GM19023 (cell line): ENCODE data around the gene SCN5A.

Source experiments
- ATAC-seq: cut with Tn5 transposase; IDR thresholded peaks from one replicate; pipeline ENCODE4 v1.9.1; 2021; ENCODE audit warnings: mild to moderate bottlenecking, moderate library complexity; ENCODE audit not compliant: unreplicated experiment

Gene SCN5A

DNA sequence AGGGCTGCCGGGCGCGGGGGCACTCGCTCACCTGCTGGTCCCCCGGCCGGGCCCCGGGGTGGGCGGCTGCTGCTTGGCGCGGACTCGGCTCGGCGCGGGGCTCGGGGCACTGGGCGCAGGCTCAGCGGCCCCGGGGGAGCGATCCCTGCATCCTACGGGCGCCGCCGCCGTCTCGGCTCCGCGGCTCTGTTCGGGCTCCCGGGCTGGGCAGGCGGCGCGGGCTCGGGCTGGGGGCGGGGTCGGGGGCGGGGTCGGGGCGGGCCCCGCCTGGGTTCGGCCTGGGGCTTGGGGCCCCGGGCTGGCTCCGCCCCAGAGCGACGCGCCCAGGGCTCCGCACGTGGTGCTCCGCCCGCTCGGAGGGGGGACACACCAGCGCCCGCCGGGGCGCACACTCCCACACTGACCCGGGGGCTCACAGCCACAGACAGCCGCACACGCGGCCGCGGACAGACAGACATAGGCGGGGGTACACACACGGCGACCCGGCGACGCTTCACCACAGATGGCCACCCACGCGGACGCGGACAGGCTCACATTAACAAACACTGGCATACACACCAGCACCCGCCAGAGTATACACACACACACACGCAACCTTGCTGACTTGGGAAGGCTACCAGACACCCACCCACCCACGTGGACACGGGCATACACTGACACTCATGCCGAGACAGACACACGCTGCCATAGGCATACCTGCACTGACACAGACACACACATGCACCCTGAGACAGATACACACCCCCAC, at the start of gene SCN5A:
Gene SCN5A (minus strand): TSS at position 188 of the 748 bp plus-strand sequence. CDS start 16,380 bp downstream, outside the sequence.
- peak; percentile 67 for ATAC-seq

GRCh38 chr3:38698760-38699159, 49.3 kb upstream of the SCN5A start:
- ATAC-seq = no peak

DNA sequence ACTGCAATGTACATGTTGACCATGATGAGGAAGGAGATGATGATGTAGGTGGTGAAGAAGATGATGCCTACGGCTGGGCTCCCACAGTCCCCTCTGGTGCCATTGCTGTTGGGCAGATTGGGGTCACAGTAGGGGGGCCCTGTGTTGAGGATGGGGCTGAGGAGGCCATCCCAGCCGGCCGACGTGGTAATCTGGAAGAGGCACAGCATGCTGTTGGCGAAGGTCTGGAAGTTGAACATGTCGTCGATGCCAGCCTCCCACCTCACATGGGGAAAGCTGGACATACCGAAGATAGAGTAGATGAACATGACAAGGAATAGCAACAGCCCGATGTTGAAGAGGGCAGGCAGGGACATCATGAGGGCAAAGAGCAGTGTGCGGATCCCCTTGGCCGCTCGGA, 48.6 kb upstream of the SCN5A start:
- ATAC-seq = no peak

DNA sequence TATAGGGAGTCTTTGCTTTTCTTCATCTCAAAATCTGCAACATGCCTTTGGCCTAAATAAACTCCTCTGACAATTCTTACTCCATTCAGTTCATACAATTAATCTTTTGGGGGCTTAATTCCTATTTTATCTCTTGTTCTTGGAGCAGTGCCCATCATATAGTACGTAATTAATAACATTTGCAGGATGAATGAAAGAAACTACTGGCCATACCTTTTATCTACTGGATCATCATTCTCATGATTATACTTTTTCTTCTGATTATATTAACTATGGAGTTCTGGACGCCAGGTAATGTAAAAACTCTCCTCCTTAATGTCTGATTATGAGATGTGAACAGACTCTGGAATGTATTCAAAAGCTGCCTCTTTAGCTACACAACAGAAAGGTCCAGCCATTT, 46.5 kb upstream of the SCN5A start:
- no peak for ATAC-seq

DNA sequence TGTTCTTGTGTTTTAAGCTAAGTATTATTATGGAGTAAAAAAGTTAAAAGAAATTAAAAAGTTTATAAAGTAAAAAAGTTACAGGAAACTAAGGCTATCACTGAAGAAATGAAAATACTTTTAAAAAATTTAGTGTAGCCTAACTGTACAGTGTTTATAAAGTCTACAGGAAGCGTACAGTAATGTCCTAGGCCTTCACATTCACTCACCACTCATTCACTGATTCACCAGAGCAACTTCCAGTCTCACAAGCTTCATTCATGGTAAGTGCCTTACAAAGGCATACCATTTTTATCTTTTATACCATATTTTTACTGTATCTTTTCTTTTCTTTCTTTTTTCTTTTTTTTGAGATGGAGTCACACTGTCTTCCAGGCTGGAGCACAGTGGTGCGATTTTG, 40.7 kb upstream of the SCN5A start:
- no peak for ATAC-seq

DNA sequence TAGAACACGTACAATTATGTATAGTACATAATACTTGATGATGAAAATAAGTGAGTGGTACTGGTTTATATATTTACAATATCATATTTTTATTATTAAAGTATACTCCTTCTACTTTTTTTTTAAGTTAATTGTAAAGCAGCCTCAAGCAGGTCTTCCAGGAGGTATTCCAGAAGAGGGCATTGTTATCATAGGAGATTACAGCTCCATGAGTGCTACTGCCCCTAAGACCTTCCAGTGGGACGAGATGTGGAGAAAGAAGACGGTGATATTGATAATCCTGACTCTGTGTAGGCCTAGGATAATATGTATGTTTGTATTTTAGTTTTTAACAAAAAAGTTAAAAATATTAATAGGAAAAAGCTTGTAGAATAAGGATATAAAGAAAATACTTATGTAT, 40.3 kb upstream of the SCN5A start:
- no peak for ATAC-seq

GRCh38 chr3:38689346-38689745, 39.9 kb upstream of the SCN5A start:
- no peak for ATAC-seq

GRCh38 chr3:38687321-38687720, 37.8 kb upstream of the SCN5A start:
- no peak for ATAC-seq

DNA sequence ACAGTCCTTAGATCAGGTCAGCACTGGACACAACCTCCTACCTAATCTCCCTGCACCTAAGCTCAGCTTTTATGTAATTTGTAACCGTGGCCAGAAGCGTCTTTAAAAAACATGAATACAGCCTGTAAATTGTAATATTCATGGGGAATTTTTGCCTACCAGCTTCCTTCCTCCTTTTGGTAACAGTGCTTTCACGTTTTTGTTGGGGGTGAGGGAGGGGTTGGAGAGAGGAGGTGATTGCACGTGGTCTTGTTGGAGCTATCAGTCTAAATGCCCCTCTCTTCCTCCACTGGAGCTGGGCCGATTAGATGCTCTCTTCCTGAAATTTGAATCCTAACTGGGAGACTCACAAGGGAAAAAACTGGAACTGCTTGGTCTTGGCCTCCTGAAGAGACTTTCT, 35.1 kb upstream of the SCN5A start:
- ATAC-seq = no peak

DNA sequence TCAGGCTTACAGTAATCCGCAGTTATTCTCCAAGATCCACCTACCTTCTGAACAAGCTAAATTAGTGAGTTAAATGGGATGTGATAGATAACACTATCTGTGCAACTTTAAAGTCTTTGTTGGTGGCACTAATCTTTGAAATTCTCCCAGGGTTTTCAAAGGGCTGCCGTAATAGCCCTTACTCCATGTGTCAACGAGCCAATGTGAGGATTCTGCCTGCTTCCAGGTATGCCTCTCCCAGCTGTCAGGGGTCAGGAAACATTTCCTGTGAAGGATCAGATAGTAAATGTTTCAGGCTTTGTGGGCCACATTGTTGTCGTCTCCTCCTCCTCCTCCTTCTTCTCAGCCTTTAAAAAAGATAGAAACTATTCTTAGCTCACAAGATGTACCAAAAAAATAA, 20.2 kb upstream of the SCN5A start:
- no peak for ATAC-seq

DNA sequence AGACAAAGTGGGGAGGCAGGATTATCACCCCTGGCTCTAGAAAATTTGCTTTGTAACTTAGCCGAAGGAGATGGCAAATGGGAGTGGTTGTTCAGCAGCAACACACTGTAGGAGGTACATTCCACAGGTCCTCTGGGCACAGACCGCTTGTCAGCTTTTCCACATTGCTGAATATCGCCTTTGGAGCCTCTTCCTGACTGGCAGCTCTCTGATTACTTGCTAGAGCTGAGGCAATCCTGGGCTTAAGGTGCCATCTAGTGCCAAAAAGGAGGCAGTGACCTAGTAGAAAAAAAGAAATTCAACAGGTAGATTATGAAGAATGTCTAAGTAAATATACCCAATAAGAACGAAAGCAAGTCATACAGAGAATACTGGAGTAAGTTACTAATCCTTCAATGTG, 13.1 kb upstream of the SCN5A start:
- no peak for ATAC-seq

DNA sequence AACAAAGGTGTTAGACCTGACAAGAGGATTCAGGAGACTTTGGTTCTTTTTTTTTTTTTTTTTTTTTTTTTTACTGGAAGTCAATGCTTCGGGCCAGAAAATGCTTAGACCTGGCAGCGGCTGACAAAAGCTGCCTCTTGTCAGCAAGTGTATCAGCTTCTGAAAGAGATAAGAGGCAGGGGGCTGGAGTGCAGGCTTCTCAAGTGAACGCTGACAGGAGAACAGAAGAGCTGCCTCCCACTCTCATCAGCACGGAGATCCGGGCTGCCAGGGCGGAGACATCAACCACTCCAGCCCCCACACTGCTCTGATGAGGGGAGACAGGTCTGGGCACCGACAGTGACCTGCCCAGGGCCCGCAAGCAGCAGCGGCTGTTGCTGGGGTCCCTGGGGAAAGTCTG, 9.4 kb upstream of the SCN5A start:
- no peak for ATAC-seq

- no peak for ATAC-seq
Measured at GRCh38 chr3:38657369-38657768, 7.9 kb upstream of the SCN5A start.

DNA sequence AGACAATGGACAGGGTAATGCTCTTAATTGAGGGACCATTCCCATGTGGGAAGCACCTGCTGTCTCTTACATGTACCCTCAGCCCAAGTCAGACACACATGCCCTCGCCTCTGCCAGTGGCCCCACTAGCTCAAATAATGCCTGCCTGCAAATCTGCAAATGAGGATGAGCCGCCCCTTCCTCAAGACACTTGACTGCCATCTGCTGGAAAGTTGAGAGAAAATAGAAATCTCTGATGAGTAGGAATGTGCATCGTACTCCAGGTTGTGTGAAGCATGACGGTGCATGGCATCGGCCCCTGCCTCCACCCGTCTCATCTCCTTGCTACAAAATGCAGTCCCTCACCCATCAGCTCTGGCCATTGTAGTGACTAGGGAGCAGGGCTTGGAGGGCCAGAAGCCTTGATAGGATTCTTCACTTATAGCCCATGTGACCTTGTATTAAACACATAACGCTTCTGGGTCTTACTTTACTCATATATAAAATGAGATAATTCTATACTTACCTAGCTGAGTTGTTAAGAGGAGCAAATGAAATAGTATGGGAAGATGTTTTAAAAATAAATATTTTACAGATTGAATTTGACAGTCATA, 6.3 kb upstream of the SCN5A start:
- no peak for ATAC-seq

DNA sequence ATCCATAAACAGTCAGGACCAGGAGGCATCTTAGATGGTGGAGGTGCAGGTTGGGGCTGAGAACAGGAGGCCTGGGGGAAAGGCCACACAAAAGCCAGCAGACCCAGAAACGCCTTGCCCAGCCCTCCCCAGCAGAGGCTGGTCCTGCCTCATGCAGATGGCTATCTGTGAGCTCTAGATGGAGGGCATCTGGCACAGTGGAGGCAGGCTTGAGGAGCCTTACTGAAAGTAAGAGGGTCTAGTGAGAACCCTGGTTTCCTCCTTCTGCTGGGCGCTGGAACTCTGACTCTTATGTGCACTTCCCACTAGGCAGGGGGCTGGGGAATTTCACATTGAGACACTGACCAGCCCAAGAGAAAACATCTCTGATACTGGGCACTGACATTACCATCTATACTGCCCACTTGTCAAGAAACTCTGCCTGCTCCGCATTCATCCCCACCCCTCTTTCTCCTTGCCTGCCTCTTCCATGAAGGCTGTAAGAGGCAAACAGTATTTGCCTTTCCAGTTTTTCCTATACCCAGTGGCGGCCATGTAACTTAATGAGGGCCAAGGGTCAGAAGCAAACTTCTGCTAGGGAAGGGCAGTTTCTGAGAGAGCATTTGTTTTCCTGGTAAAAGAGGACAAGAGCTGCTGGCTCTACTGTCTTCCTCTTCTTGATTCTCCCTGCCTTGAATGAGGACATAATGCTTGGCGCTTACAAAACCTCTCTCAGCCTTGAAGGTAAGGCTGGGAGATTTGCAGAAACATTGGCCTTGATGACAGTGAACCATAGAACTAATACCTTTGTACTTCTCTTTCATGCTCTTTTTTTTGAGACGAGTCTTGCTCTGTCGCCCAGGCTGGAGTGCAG, 4.4 kb upstream of the SCN5A start:
- ATAC-seq = no peak

GRCh38 chr3:38652934-38653333, 3.4 kb upstream of the SCN5A start:
- ATAC-seq = no peak

DNA sequence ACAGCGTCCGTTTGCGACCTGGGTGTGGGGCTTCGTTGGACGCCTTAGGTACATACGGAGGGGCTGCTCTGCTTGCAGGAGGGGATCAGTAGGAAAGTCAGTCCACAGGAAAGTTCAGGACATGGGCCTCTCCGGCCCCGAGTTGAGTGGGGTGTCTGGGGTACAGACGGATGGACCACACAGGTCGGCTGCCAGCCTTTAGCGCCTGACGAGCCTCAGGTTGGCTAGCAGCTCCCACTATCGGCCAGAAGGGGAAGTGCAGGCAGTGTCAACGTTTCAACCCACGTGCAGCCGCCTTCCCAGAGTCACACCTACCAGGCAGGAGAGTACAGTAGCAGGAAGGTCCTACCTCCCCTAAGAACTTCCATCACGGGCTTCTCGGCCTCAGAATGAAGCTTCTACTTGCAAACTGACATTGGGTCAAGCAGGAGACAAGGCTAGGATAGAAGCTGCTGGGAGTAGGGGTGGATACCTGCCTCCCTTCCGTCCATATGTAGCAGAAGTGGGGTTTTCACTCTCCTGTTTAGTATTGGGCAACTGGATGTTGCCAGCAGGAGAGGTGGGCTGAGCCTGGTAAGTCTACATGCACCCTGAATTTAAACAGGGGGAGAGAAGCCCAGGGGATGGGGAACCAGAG, 1.8 kb upstream of the SCN5A start:
- ATAC-seq = peak; percentile 62

DNA sequence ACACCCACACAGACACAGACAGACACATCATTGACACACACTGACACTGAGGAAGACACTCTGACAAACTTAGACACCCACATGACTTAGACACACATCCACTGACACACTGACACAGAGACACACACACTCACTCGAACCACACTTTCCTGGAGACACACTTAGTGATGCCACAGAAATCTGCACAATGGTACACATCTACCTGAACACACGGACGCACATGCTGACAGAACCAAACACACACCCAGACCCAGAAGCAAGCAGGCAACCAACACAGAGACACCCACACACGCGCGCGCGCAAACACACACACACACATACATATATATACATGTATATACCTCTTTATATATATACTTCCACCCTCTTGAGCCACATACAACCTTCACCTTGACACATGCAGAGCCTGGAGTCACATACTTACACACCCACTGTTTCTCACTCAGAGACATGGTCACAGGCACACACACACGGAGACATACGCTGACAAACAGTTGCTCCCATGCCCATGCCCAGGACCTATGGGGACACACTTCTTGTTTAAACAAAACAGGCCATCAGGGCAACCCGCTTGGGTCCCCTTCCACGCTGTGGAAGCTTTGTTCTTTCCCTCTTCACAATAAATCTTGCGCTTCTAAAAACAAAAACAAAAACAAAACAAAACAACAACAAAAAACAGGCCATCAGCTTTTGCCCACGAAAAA, 913 bp upstream of the SCN5A start:
- no peak for ATAC-seq

GRCh38 chr3:38648659-38649499, 608 bp downstream of the SCN5A start:
- peak; percentile 2 for ATAC-seq
